ENCODE results near the gene TRAPPC11.

DNA sequence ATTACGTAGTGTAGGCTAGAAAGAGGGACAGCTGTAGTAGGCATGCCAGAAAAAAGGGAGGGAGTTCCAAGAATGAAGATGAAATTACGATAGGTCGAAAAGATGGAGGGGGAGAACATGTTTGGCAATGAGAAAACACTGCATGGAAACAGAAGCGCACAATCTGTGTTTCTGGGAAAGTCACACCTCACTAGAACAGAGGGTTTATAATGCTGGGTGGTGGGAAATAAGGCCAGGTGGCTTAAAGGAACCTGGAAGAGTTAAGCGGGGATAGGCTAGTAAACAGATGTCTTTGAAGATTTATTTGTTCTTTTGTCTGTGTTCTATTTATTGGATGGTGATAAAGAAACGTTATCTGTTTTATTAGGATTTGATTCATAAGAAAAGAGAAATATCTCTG lies 29.1 kb downstream of the TRAPPC11 start:
- TF ChIP-seq, protein P1, sequence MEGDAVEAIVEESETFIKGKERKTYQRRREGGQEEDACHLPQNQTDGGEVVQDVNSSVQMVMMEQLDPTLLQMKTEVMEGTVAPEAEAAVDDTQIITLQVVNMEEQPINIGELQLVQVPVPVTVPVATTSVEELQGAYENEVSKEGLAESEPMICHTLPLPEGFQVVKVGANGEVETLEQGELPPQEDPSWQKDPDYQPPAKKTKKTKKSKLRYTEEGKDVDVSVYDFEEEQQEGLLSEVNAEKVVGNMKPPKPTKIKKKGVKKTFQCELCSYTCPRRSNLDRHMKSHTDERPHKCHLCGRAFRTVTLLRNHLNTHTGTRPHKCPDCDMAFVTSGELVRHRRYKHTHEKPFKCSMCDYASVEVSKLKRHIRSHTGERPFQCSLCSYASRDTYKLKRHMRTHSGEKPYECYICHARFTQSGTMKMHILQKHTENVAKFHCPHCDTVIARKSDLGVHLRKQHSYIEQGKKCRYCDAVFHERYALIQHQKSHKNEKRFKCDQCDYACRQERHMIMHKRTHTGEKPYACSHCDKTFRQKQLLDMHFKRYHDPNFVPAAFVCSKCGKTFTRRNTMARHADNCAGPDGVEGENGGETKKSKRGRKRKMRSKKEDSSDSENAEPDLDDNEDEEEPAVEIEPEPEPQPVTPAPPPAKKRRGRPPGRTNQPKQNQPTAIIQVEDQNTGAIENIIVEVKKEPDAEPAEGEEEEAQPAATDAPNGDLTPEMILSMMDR (IDR thresholded peaks at IDR 0.05): no peak
- no peak for TF ChIP-seq POLR2A (IDR thresholded peaks at IDR 0.05)
